GM18907 (cell line): ENCODE results near the gene CIB2.

Experiments
- ATAC-seq: cut with Tn5 transposase; IDR thresholded peaks from one replicate; pipeline ENCODE4 v1.9.1; 2021; ENCODE audit warnings: mild to moderate bottlenecking, moderate library complexity; ENCODE audit not compliant: unreplicated experiment

The CIB2 gene

GRCh38 chr15:78069462-78070029, 61.7 kb downstream of the CIB2 start:
- no peak for ATAC-seq

- peak; percentile 21 for ATAC-seq
These were observed 62.2 kb downstream of the CIB2 start for GRCh38 chr15:78069052-78069414.

- ATAC-seq: no peak
These were observed 63.7 kb downstream of the CIB2 start for GRCh38 chr15:78067328-78068228.

- ATAC-seq: peak; percentile 47
These were observed 65.0 kb downstream of the CIB2 start for GRCh38 chr15:78065973-78066946.

GRCh38 chr15:78065284-78065872, 65.9 kb downstream of the CIB2 start:
- no peak for ATAC-seq

- no peak for ATAC-seq
These were observed 66.7 kb downstream of the CIB2 start for GRCh38 chr15:78064544-78064943.

- no peak for ATAC-seq
These were observed 67.3 kb downstream of the CIB2 start for GRCh38 chr15:78063970-78064385.

- ATAC-seq: no peak
These were observed 68.0 kb downstream of the CIB2 start for GRCh38 chr15:78063217-78063616.

GRCh38 chr15:78061963-78062427, 69.2 kb downstream of the CIB2 start:
- ATAC-seq: no peak

GRCh38 chr15:78060232-78060631, 71.0 kb downstream of the CIB2 start:
- no peak for ATAC-seq

GRCh38 chr15:78059110-78059839, 72.0 kb downstream of the CIB2 start:
- ATAC-seq: no peak

GRCh38 chr15:78058401-78058935, 72.8 kb downstream of the CIB2 start:
- no peak for ATAC-seq

GRCh38 chr15:78057803-78058202, 73.4 kb downstream of the CIB2 start:
- no peak for ATAC-seq

- no peak for ATAC-seq
These were observed 74.5 kb downstream of the CIB2 start for GRCh38 chr15:78056714-78057269.

- no peak for ATAC-seq
These were observed 75.1 kb downstream of the CIB2 start for GRCh38 chr15:78055919-78056713.

GRCh38 chr15:78054966-78055365, 76.3 kb downstream of the CIB2 start:
- ATAC-seq: no peak
